Measurements from ENCODE around the gene EPM2A. TPM values are rescaled to one million over a fixed set of nuclear protein-coding genes. Genes with fewer than 3 reads are reported as not detected.

EPM2A gene
- total and polyA plus RNA-seq, 2 of the 4 experiments (the other 2 are of a cell fraction), result 2.1 to 4.5 TPM

- H3K9me1 ChIP-seq (ENCODE audit: insufficient read depth, low read length), result no peaks in the 10 kb centered on the region
These were observed 87.7 kb downstream of the EPM2A start for GRCh38 chr6:145647602-145648001.

More at GRCh38 chr6:145647602-145648001, 87.7 kb downstream of the EPM2A start:
- Histone ChIP-seq H3K27ac (ENCODE audit: insufficient read depth, low read length) (no peak overlapping the region), H2BK20ac (ENCODE audit: low read depth, low read length) (no peak overlapping the region), H3K23ac (ENCODE audit: low read depth, low read length) (no peak overlapping the region), H3K4ac (ENCODE audit: low read depth, low read length) (no peak overlapping the region), H4K91ac (ENCODE audit: insufficient read depth, low read depth, low read length) (no peak overlapping the region), H3K56ac (ENCODE audit: extremely low read depth, insufficient read depth, low read length) (no peak overlapping the region), H3K9me3 (ENCODE audit: control insufficient read depth, insufficient read depth, low read length) (no peaks in the 10 kb centered on the region), H3K4me1 (ENCODE audit: control insufficient read depth, insufficient read depth, low read length) (no peaks in the 10 kb centered on the region), H2BK15ac (ENCODE audit: low read depth, low read length) (no peak overlapping the region), H3K9ac (ENCODE audit: low read depth, low read length) (no peak overlapping the region), H3K18ac (ENCODE audit: low read depth, low read length) (no peak overlapping the region), H2AK5ac (ENCODE audit: low read depth, low read length) (no peak overlapping the region), H2AK9ac (replicated peaks; ENCODE audit: low read depth, low read length, poor library complexity) (no peak overlapping the region), H3K36me3 (ENCODE audit: control insufficient read depth, insufficient read depth, low read length) (no peaks in the 10 kb centered on the region), H4K20me1 (ENCODE audit: insufficient read depth, low read length) (no peaks in the 10 kb centered on the region), H3K4me2 (ENCODE audit: low read depth, low read length) (no peak overlapping the region), H2BK120ac (ENCODE audit: low read depth, low read length) (no peak overlapping the region), H2BK5ac (ENCODE audit: low read depth, low read length, poor library complexity, severe bottlenecking) (no peak overlapping the region), H3K79me1 (ENCODE audit: low read depth in 1 of 2, low read length in 2 of 2) (no peaks in the 10 kb centered on the region), H3K27me3 (ENCODE audit: control insufficient read depth, insufficient read depth, low read length) (no peaks in the 10 kb centered on the region), H3K4me3 (ENCODE audit: insufficient read depth, low read depth, low read length) (no peak overlapping the region), H4K5ac (ENCODE audit: low read depth, low read length) (no peak overlapping the region), H3K14ac (replicated peaks; ENCODE audit: low read depth, low read length) (no peak overlapping the region), H4K8ac (ENCODE audit: low read depth in 2 of 2, low read length in 2 of 2) (no peak overlapping the region), H2AFZ (replicated peaks; ENCODE audit: low read length, poor library complexity) (no peak overlapping the region)
- DNase-seq (no peak), ATAC-seq (ENCODE audit: low read depth) (no peak)
- in situ Hi-C loops (cut with MboI; ENCODE audit: low sequenced_read_pairs), result no loop called here
- no TSS peak for BruUV-seq (replicated peaks)
- WGBS, 2 experiments (ENCODE audit: extremely low coverage in 2 of 2, insufficient read length in 1 of 2), result no CpG with 5 or more reads among the region's 1 CpG
- TF ChIP-seq RAD21 (IDR thresholded peaks at IDR 0.05; ENCODE audit: low read length) (no peak), CEBPB (IDR thresholded peaks at IDR 0.05; ENCODE audit: low read depth, low read length) (no peak), SMC3 (IDR thresholded peaks at IDR 0.05; ENCODE audit: low read depth, low read length) (no peak), RFX5 (IDR thresholded peaks at IDR 0.05; ENCODE audit: low read depth, low read length) (no peak), RCOR1 (IDR thresholded peaks at IDR 0.05; ENCODE audit: insufficient replicate concordance, low read length) (no peak), FOS (IDR thresholded peaks at IDR 0.05; ENCODE audit: low read depth, low read length) (no peak), NFE2L2 (IDR thresholded peaks at IDR 0.05; ENCODE audit: low read depth, low read length) (no peak), BHLHE40 (IDR thresholded peaks at IDR 0.05; ENCODE audit: low read depth, low read length) (no peak), MXI1 (IDR thresholded peaks at IDR 0.05; ENCODE audit: borderline replicate concordance, low read depth, low read length) (no peak), CTCF (conservative IDR thresholded peaks at IDR 0.05; ENCODE audit: low read depth, low read length) (no peak), MAFK (IDR thresholded peaks at IDR 0.05; ENCODE audit: low read depth, low read length) (no peak), MAZ (IDR thresholded peaks at IDR 0.05; ENCODE audit: borderline replicate concordance, low read depth, low read length) (no peak), CHD1 (IDR thresholded peaks at IDR 0.05; ENCODE audit: low read depth, low read length) (no peak), POLR2A (IDR thresholded peaks at IDR 0.05; ENCODE audit: low read depth, low read length) (no peak)
- TF ChIP-seq, protein P1, sequence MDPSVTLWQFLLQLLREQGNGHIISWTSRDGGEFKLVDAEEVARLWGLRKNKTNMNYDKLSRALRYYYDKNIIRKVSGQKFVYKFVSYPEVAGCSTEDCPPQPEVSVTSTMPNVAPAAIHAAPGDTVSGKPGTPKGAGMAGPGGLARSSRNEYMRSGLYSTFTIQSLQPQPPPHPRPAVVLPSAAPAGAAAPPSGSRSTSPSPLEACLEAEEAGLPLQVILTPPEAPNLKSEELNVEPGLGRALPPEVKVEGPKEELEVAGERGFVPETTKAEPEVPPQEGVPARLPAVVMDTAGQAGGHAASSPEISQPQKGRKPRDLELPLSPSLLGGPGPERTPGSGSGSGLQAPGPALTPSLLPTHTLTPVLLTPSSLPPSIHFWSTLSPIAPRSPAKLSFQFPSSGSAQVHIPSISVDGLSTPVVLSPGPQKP (IDR thresholded peaks at IDR 0.05; ENCODE audit: borderline replicate concordance, low read depth, low read length), result no peak
- TF ChIP-seq, protein P2, sequence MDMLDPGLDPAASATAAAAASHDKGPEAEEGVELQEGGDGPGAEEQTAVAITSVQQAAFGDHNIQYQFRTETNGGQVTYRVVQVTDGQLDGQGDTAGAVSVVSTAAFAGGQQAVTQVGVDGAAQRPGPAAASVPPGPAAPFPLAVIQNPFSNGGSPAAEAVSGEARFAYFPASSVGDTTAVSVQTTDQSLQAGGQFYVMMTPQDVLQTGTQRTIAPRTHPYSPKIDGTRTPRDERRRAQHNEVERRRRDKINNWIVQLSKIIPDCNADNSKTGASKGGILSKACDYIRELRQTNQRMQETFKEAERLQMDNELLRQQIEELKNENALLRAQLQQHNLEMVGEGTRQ (IDR thresholded peaks at IDR 0.05; ENCODE audit: low read depth, low read length), result no peak
- CTCF ChIA-PET, result interaction anchor here (1.3 kb wide), 1 partner anchor 56 kb away, joined by 3 read pairs; no protein-coding TSS in a partner anchor
- intact Hi-C loops (cut with micrococcal nuclease), result no loop called here
- POLR2A ChIA-PET (ENCODE audit: unreplicated experiment), result no interaction called here
- dilution Hi-C loops (cut with HindIII; ENCODE audit: low sequenced_read_pairs, unreplicated experiment), result no loop called here
